ENCODE measurements around the gene COL26A1. TPM values are rescaled to one million over a fixed set of nuclear protein-coding genes. Genes with fewer than 3 reads are reported as not detected.

COL26A1 gene
- total RNA-seq, 3 donors from 2014 or later (not counting 1 experiment from before 2014, with no cell fraction given) = 0.16 TPM; not detected in 2

- Histone ChIP-seq H3K27me3 (ENCODE audit: control insufficient read depth, insufficient read depth, low read length) (no peaks in the 10 kb centered on the region), H3K4me3 (ENCODE audit: low read length) (no peak overlapping the region), H3K27ac (ENCODE audit: low read length) (no peak overlapping the region), H3K36me3 (ENCODE audit: control insufficient read depth, insufficient read depth, low read length) (no peaks in the 10 kb centered on the region), H3K9me3 (ENCODE audit: control insufficient read depth, insufficient read depth, low read length) (no peaks in the 10 kb centered on the region), H3K4me1 (ENCODE audit: control insufficient read depth, insufficient read depth, low read length) (no peaks in the 10 kb centered on the region)
- TF ChIP-seq, protein P1, sequence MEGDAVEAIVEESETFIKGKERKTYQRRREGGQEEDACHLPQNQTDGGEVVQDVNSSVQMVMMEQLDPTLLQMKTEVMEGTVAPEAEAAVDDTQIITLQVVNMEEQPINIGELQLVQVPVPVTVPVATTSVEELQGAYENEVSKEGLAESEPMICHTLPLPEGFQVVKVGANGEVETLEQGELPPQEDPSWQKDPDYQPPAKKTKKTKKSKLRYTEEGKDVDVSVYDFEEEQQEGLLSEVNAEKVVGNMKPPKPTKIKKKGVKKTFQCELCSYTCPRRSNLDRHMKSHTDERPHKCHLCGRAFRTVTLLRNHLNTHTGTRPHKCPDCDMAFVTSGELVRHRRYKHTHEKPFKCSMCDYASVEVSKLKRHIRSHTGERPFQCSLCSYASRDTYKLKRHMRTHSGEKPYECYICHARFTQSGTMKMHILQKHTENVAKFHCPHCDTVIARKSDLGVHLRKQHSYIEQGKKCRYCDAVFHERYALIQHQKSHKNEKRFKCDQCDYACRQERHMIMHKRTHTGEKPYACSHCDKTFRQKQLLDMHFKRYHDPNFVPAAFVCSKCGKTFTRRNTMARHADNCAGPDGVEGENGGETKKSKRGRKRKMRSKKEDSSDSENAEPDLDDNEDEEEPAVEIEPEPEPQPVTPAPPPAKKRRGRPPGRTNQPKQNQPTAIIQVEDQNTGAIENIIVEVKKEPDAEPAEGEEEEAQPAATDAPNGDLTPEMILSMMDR (IDR thresholded peaks at IDR 0.05) = no peak
- H3K9me3 Mint-ChIP-seq = no peaks in the 10 kb centered on the region
- ATAC-seq (peak in 1 of 3 donors; percentile 22), DNase-seq (no peak)
- 77% methylated on average over 17 of the region's 17 CpGs for WGBS (ENCODE audit: insufficient coverage)
- H3K27me3 Mint-ChIP-seq (ENCODE audit: low read depth in 2 of 2) = peaks cover 5 to 6% of the 10 kb centered on the region in 2 donors
- no peaks in the 10 kb centered on the region for H3K36me3 Mint-ChIP-seq
- peaks cover 0 to 6% of the 10 kb centered on the region in 2 donors for H3K4me1 Mint-ChIP-seq
- no peak overlapping the region for H3K4me3 Mint-ChIP-seq
- H3K27ac Mint-ChIP-seq = no peak overlapping the region
- intact Hi-C loops (cut with micrococcal nuclease) = no loop called here
Measured at GRCh38 chr7:101547022-101547915, 184.6 kb downstream of the COL26A1 start.

DNA sequence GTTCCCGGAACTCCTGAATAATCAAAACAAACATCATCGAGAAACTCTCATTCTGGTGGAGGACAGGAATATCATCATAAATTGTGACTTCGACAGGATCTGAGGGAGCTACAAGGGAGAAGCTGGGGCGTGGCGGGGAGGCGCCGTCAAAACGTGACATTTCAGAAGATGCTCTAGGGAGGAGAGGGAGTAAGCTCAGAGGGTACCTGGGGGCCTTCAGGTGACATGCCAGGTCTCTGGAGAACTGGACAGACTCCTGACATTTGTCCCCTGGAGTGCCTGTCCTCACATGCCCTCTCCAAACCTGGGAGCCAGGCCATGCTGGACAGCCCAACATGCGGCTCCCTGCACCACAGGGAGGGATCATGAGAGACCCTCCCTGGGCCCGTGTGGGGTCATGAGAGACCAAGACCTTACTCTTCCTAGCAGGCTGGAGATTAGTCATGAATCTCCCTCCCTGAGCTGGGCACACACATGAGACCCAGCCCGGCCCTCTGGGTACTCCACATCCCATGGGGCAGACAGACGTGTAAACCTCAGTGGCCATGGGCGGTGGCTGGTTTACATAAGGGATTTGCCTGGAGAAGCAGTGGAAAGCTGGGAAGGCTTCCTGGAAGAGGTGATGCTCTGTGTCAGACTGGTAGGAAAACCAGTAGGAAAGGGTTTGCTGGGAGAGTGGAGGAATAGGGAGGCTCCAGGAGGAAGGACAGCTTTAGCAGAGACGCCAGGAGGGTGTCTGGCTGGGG lies 185.4 kb downstream of the COL26A1 start:
- Mint-ChIP-seq H3K27ac (no peak overlapping the region), H3K27me3 (ENCODE audit: low read depth in 2 of 2) (peaks cover 0 to 5% of the 10 kb centered on the region in 2 donors), H3K4me1 (no peaks in the 10 kb centered on the region), H3K4me3 (no peak overlapping the region), H3K36me3 (no peaks in the 10 kb centered on the region), H3K9me3 (no peaks in the 10 kb centered on the region)
- H3K36me3 ChIP-seq (ENCODE audit: control insufficient read depth, insufficient read depth, low read length) = no peaks in the 10 kb centered on the region
- 89% methylated on average over 14 of the region's 14 CpGs for WGBS (ENCODE audit: insufficient coverage)
- H3K9me3 ChIP-seq (ENCODE audit: control insufficient read depth, insufficient read depth, low read length) = no peaks in the 10 kb centered on the region
- no peaks in the 10 kb centered on the region for H3K4me1 ChIP-seq (ENCODE audit: control insufficient read depth, insufficient read depth, low read length)
- intact Hi-C loops (cut with micrococcal nuclease) = no loop called here
- ATAC-seq (no peak), DNase-seq (no peak)
- TF ChIP-seq, protein P1 (IDR thresholded peaks at IDR 0.05) = no peak
- H3K4me3 ChIP-seq (ENCODE audit: low read length) = no peak overlapping the region
- H3K27ac ChIP-seq (ENCODE audit: low read length) = no peak overlapping the region
- no peaks in the 10 kb centered on the region for H3K27me3 ChIP-seq (ENCODE audit: control insufficient read depth, insufficient read depth, low read length)

DNA sequence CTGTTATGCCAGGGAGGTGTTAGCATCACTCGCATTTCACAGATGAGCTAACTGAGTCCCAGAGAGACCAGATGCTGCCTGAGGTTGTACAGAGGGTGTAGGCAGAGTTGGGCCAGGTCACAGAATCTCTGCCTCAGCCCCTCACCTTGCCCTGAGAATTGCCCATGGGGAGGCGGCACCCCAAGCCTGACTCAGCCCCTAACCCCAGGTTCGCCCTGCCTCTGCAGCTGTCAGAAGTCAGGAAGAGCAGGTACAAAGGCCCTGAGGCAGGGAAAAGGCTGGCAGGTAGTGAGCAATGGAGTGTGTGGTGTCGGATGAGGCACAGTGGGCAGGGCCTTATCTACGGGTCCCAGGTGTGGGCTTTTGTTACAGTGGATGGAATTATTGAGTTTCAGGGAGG lies 187.1 kb downstream of the COL26A1 start:
- TF ChIP-seq, protein P1 (IDR thresholded peaks at IDR 0.05) = no peak
- Histone ChIP-seq H3K4me3 (ENCODE audit: low read length) (no peak overlapping the region), H3K27me3 (ENCODE audit: control insufficient read depth, insufficient read depth, low read length) (no peaks in the 10 kb centered on the region), H3K9me3 (ENCODE audit: control insufficient read depth, insufficient read depth, low read length) (no peaks in the 10 kb centered on the region), H3K4me1 (ENCODE audit: control insufficient read depth, insufficient read depth, low read length) (no peaks in the 10 kb centered on the region), H3K36me3 (ENCODE audit: control insufficient read depth, insufficient read depth, low read length) (no peaks in the 10 kb centered on the region), H3K27ac (ENCODE audit: low read length) (no peak overlapping the region)
- H3K4me1 Mint-ChIP-seq = no peaks in the 10 kb centered on the region
- no peaks in the 10 kb centered on the region for H3K9me3 Mint-ChIP-seq
- H3K27me3 Mint-ChIP-seq (ENCODE audit: low read depth in 2 of 2) = peaks cover 0 to 8% of the 10 kb centered on the region in 2 donors
- ATAC-seq (no peak), DNase-seq (no peak)
- no peak overlapping the region for H3K4me3 Mint-ChIP-seq
- H3K27ac Mint-ChIP-seq = no peak overlapping the region
- intact Hi-C loops (cut with micrococcal nuclease) = no loop called here
- 86% methylated on average over 5 of the region's 5 CpGs for WGBS (ENCODE audit: insufficient coverage)
- no peaks in the 10 kb centered on the region for H3K36me3 Mint-ChIP-seq
